ENCODE measurements around the gene GPR141.
"Not testable (repeated sequence)": the region's sequence is repeated elsewhere in the genome, so short reads cannot be mapped to it uniquely, and the experiment has no call there.

The GPR141 gene

GRCh38 chr7:37698782-37699181 lies 15.2 kb downstream of the GPR141 start:
- no peaks in the 10 kb centered on the region for H3K79me2 ChIP-seq (ENCODE audit: insufficient read depth, low read length)
- no peak overlapping the region for H3K9ac ChIP-seq (ENCODE audit: low read length)
- H2AFZ ChIP-seq (ENCODE audit: low read length): no peak overlapping the region
- H3K9me3 ChIP-seq (ENCODE audit: low read length): no peaks in the 10 kb centered on the region
- H3K27ac ChIP-seq (ENCODE audit: low read depth, low read length, poor library complexity, severe bottlenecking): no peak overlapping the region
- H3F3A ChIP-seq (ENCODE audit: insufficient read depth, low read length): no peaks in the 10 kb centered on the region
- H3K4me2 ChIP-seq (ENCODE audit: low read length): no peak overlapping the region
- H3K4me3 ChIP-seq (ENCODE audit: low read depth, low read length, poor library complexity, severe bottlenecking): no peak overlapping the region
- TF ChIP-seq EZH2 (IDR thresholded peaks at IDR 0.05; ENCODE audit: borderline replicate concordance, low read length) (no peak), CTCF (IDR thresholded peaks at IDR 0.05; ENCODE audit: low read length) (no peak)
- H3K36me3 ChIP-seq (ENCODE audit: insufficient read depth, low read length): no peaks in the 10 kb centered on the region
- H3K4me1 ChIP-seq (ENCODE audit: insufficient read depth, low read length, severe bottlenecking): no peaks in the 10 kb centered on the region
- H4K20me1 ChIP-seq (ENCODE audit: insufficient read depth, low read length): no peaks in the 10 kb centered on the region
- H3K9me2 ChIP-seq (ENCODE audit: low read depth, low read length): no peaks in the 10 kb centered on the region
- 0 out of 2 replicates have a peak, but pooled peaks cover 3% of the 10 kb centered on the region for H3K27me3 ChIP-seq (ENCODE audit: insufficient read depth, low read length)

GRCh38 chr7:37701769-37702168 lies 18.2 kb downstream of the GPR141 start:
- Histone ChIP-seq H3K36me3 (ENCODE audit: insufficient read depth, low read length) (no peaks in the 10 kb centered on the region), H4K20me1 (ENCODE audit: insufficient read depth, low read length) (no peaks in the 10 kb centered on the region), H3K4me2 (ENCODE audit: low read length) (no peak overlapping the region), H3K9ac (ENCODE audit: low read length) (no peak overlapping the region), H3K27me3 (ENCODE audit: insufficient read depth, low read length) (no peaks in the 10 kb centered on the region), H3K9me3 (ENCODE audit: low read length) (no peaks in the 10 kb centered on the region), H3K27ac (ENCODE audit: low read depth, low read length, poor library complexity, severe bottlenecking) (no peak overlapping the region), H3K9me2 (ENCODE audit: low read depth, low read length) (no peaks in the 10 kb centered on the region), H3K4me1 (ENCODE audit: insufficient read depth, low read length, severe bottlenecking) (no peaks in the 10 kb centered on the region), H3K4me3 (ENCODE audit: low read depth, low read length, poor library complexity, severe bottlenecking) (no peak overlapping the region), H3F3A (ENCODE audit: insufficient read depth, low read length) (no peaks in the 10 kb centered on the region), H2AFZ (ENCODE audit: low read length) (no peak overlapping the region), H3K79me2 (ENCODE audit: insufficient read depth, low read length) (no peaks in the 10 kb centered on the region)
- TF ChIP-seq EZH2 (IDR thresholded peaks at IDR 0.05; ENCODE audit: borderline replicate concordance, low read length) (no peak), CTCF (IDR thresholded peaks at IDR 0.05; ENCODE audit: low read length) (no peak)

GRCh38 chr7:37703361-37703760 lies 19.8 kb downstream of the GPR141 start:
- TF ChIP-seq CTCF (IDR thresholded peaks at IDR 0.05; ENCODE audit: low read length) (no peak), EZH2 (IDR thresholded peaks at IDR 0.05; ENCODE audit: borderline replicate concordance, low read length) (no peak)
- no peaks in the 10 kb centered on the region for H3K9me2 ChIP-seq (ENCODE audit: low read depth, low read length)
- no peak overlapping the region for H3K4me2 ChIP-seq (ENCODE audit: low read length)
- no peak overlapping the region for H3K4me3 ChIP-seq (ENCODE audit: low read depth, low read length, poor library complexity, severe bottlenecking)
- H3K4me1 ChIP-seq (ENCODE audit: insufficient read depth, low read length, severe bottlenecking): no peaks in the 10 kb centered on the region
- H4K20me1 ChIP-seq (ENCODE audit: insufficient read depth, low read length): no peaks in the 10 kb centered on the region
- no peaks in the 10 kb centered on the region for H3K9me3 ChIP-seq (ENCODE audit: low read length)
- H3K79me2 ChIP-seq (ENCODE audit: insufficient read depth, low read length): no peaks in the 10 kb centered on the region
- no peaks in the 10 kb centered on the region for H3K27me3 ChIP-seq (ENCODE audit: insufficient read depth, low read length)
- no peak overlapping the region for H2AFZ ChIP-seq (ENCODE audit: low read length)
- H3K36me3 ChIP-seq (ENCODE audit: insufficient read depth, low read length): no peaks in the 10 kb centered on the region
- H3K27ac ChIP-seq (ENCODE audit: low read depth, low read length, poor library complexity, severe bottlenecking): no peak overlapping the region
- H3F3A ChIP-seq (ENCODE audit: insufficient read depth, low read length): no peaks in the 10 kb centered on the region
- H3K9ac ChIP-seq (ENCODE audit: low read length): no peak overlapping the region

- not testable (repeated sequence) for H3K4me2 ChIP-seq (ENCODE audit: low read length); H3K36me3 ChIP-seq (ENCODE audit: insufficient read depth, low read length); H2AFZ ChIP-seq (ENCODE audit: low read length); H4K20me1 ChIP-seq (ENCODE audit: insufficient read depth, low read length); H3K4me1 ChIP-seq (ENCODE audit: insufficient read depth, low read length, severe bottlenecking); H3K79me2 ChIP-seq (ENCODE audit: insufficient read depth, low read length); H3F3A ChIP-seq (ENCODE audit: insufficient read depth, low read length); H3K4me3 ChIP-seq (ENCODE audit: low read depth, low read length, poor library complexity, severe bottlenecking); H3K9ac ChIP-seq (ENCODE audit: low read length); H3K9me3 ChIP-seq (ENCODE audit: low read length); H3K27me3 ChIP-seq (ENCODE audit: insufficient read depth, low read length); H3K27ac ChIP-seq (ENCODE audit: low read depth, low read length, poor library complexity, severe bottlenecking); H3K9me2 ChIP-seq (ENCODE audit: low read depth, low read length)
Observed at GRCh38 chr7:37704328-37704833, 20.8 kb downstream of the GPR141 start.

Measured in OCI-LY1 (cell line).